Adrenal gland (tissue), 12 donors: Measurements from ENCODE around the gene MGAT2. TPM values are rescaled to one million over a fixed set of nuclear protein-coding genes. Genes with fewer than 3 reads are reported as not detected.
"Not testable (repeated sequence)": the region's sequence is repeated elsewhere in the genome, so short reads cannot be mapped to it uniquely, and the experiment has no call there.

ENCODE experiments used
- DNase-seq, 7 donors: peaks; one replicate each; pipeline ENCODE4 v3.0.0-alpha.2; 2019 to 2020
- H3K27ac ChIP-seq, 5 donors: fragments of 200-600 bp; sonication (generic) in 4 of 5; 1 replicate in 3 of 5; 2 replicates in 2 of 5; pipeline versions ENCODE4 v1.5.1 to v1.8.0; 2016 to 2020; ENCODE audit warnings: mild to moderate bottlenecking in 1 of 5
- H3K27me3 ChIP-seq: fragments of 200-600 bp; 2 replicates; pipeline ENCODE4 v1.8.0; 2021
- H3K36me3 ChIP-seq, 2 donors: fragments of 200-600 bp; replicated peaks in 1 of 2; 1 replicate in 1 of 2; 2 replicates in 1 of 2; pipeline versions ENCODE4 v1.5.1 to v1.8.0; 2018 to 2022
- H3K4me1 ChIP-seq, 2 donors: fragments of 200-600 bp; replicated peaks in 1 of 2; 1 replicate in 1 of 2; 2 replicates in 1 of 2; pipeline versions ENCODE4 v1.5.1 to v1.8.0; 2018 to 2021
- H3K4me3 ChIP-seq, 4 donors: fragments of 200-600 bp; sonication (generic) in 3 of 4; one replicate each; pipeline ENCODE4 v1.5.1; 2016 to 2018
- H3K9me3 ChIP-seq, 3 donors: fragments of 200-600 bp; sonication (generic) in 1 of 3; replicated peaks in 1 of 3; 1 replicate in 2 of 3; 2 replicates in 1 of 3; pipeline versions ENCODE4 v1.5.1 to v1.8.0; 2016 to 2021
- POLR2A ChIP-seq, 2 donors: fragments of 450-650 bp; IDR thresholded peaks; one replicate each; pipeline ENCODE4 v1.6.1; 2017; ENCODE audit warnings: antibody characterized with exemption in 2 of 2, mild to moderate bottlenecking in 2 of 2, moderate library complexity in 1 of 2
- WGBS, 4 donors: extraction: QIAGEN DNeasy Blood & Tissue Kit in 2 of 4; methylation state at CpG; one replicate each; pipeline versions ENCODE4 v1.1.5 to v1.1.7; 2013 to 2017; 5-methylcytosine and 5-hydroxymethylcytosine counted together
- intact Hi-C, 2 donors: fragments of 100-400 bp; cut with DNase I; formaldehyde crosslinking; loops; one replicate each; pipeline versions ENCODE4 v1.14.1 to v1.15.0; 2022 to 2023
- polyA plus RNA-seq, 3 donors: library from polyadenylated mRNA; stranded (reverse); fragments of 200-250 nt in 2 of 3; fragments of 350-450 nt in 1 of 3; fragmentation: Illumina TruSeq in 1 of 3; extraction: RNeasy Lipid Tissue Mini Kit (QIAGEN cat#74804) in 1 of 3; gene quantifications; one replicate each; pipeline ENCODE4 v1.2.3, GENCODE V29; 2013 to 2014
- total RNA-seq, 9 donors: library from RNA; depleted of rRNA in 4 of 9; stranded (reverse); fragments of >200 nt in 4 of 9; fragments of 120-200 nt in 1 of 9; fragmentation: NEBNext Ultra II Directional in 1 of 9; extraction: Animal tissue kit (Norgen Biotek cat#: 25700) in 1 of 9; gene quantifications; one replicate each; pipeline versions ENCODE4 v1.1.0 to v1.2.4, GENCODE V29; 2013 to 2023
- TF ChIP-seq, protein P1 (sequence below), 6 experiments: fragments of 450-650 bp in 4 of 6; fragments of 200-600 bp in 2 of 6; sonication (generic) in 1 of 6; IDR thresholded peaks; 1 replicate in 5 of 6; 2 replicates in 1 of 6; pipeline versions ENCODE4 v1.5.1 to v1.8.0; 2016 to 2021; ENCODE audit warnings: antibody characterized with exemption in 6 of 6, mild to moderate bottlenecking in 2 of 6, moderate library complexity in 1 of 6
- donor health status: healthy with polysubstance abuse.
- donor health status: Bipolar disorder and iron deficiency.
- donor health status: DM: yes; HTN: yes; CAD: no.
- donor health status: DM: no; HTN: no; CAD: no.
- donor health status: DM: no; HTN: no; CAD: no.
- donor health status: DM: yes; HTN: yes; CAD: no.

The MGAT2 gene
- total and polyA plus RNA-seq, 12 donors: 10.3 to 87.8 (median 48.7) TPM

- H3K9me3 ChIP-seq: no peaks in the 10 kb centered on the region
- 87 to 90% (median 89%) methylated on average over 10 to 11 of the region's 11 CpGs for WGBS, 4 donors
- H3K4me3 ChIP-seq: no peak overlapping the region
- no peak for DNase-seq
- intact Hi-C loops: no loop called here
- TF ChIP-seq POLR2A (IDR thresholded peaks at IDR 0.05): no peak
- TF ChIP-seq, protein P1, sequence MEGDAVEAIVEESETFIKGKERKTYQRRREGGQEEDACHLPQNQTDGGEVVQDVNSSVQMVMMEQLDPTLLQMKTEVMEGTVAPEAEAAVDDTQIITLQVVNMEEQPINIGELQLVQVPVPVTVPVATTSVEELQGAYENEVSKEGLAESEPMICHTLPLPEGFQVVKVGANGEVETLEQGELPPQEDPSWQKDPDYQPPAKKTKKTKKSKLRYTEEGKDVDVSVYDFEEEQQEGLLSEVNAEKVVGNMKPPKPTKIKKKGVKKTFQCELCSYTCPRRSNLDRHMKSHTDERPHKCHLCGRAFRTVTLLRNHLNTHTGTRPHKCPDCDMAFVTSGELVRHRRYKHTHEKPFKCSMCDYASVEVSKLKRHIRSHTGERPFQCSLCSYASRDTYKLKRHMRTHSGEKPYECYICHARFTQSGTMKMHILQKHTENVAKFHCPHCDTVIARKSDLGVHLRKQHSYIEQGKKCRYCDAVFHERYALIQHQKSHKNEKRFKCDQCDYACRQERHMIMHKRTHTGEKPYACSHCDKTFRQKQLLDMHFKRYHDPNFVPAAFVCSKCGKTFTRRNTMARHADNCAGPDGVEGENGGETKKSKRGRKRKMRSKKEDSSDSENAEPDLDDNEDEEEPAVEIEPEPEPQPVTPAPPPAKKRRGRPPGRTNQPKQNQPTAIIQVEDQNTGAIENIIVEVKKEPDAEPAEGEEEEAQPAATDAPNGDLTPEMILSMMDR (IDR thresholded peaks at IDR 0.05): no peak
- peaks cover 13 to 32% of the 10 kb centered on the region in 2 donors for H3K4me1 ChIP-seq
- H3K27ac ChIP-seq: no peak overlapping the region
- peaks cover 0 to 22% of the 10 kb centered on the region in 2 donors for H3K36me3 ChIP-seq
- H3K27me3 ChIP-seq: no peaks in the 10 kb centered on the region
These were observed 36.5 kb upstream of the MGAT2 start for GRCh38 chr14:49584058-49584457.

- DNase-seq: peak in 1 of 7 donors; percentile 31
- peaks cover 13 to 32% of the 10 kb centered on the region in 2 donors for H3K4me1 ChIP-seq
- H3K27ac ChIP-seq: peak overlapping the region in 3 of 5 donors; percentile 79 to 91 (median 83)
- H3K36me3 ChIP-seq: peaks cover 0 to 22% of the 10 kb centered on the region in 2 donors
- intact Hi-C loops, H3K27me3 ChIP-seq, H3K9me3 ChIP-seq: not testable (repeated sequence)
- WGBS, 4 donors: 13 to 22% (median 14%) methylated on average over 29 to 32 of the region's 32 CpGs
- H3K4me3 ChIP-seq: peak overlapping the region in 3 of 4 donors; percentile 24 to 95 (median 55)
These were observed 35.5 kb upstream of the MGAT2 start for GRCh38 chr14:49584981-49585640.

- peak; percentile 88 to 96 for TF ChIP-seq POLR2A (IDR thresholded peaks at IDR 0.05)
- TF ChIP-seq, protein P1 (IDR thresholded peaks at IDR 0.05): no peak
- peaks cover 13 to 32% of the 10 kb centered on the region in 2 donors for H3K4me1 ChIP-seq
- peak within 1 kb of the TSS; percentile 79 to 97 (median 83) for H3K27ac ChIP-seq
- peaks cover 0 to 22% of the 10 kb centered on the region in 2 donors for H3K36me3 ChIP-seq
- DNase-seq: peak; percentile 97 to 100 (median 99)
- H3K9me3 ChIP-seq: no peaks in the 10 kb centered on the region
- no peaks in the 10 kb centered on the region for H3K27me3 ChIP-seq
- intact Hi-C loops: no loop called here
- 0 to 1% (median 0%) methylated on average over 10 to 55 of the region's 55 CpGs for WGBS, 4 donors
- H3K4me3 ChIP-seq: peak within 1 kb of the TSS; percentile 24 to 99 (median 75)
These were observed 34.6 kb upstream of the MGAT2 start, which contains the start of gene RPS29 for GRCh38 chr14:49585803-49586672. RPS29 (minus strand) TSS chr14:49586380; CDS start chr14:49586346, 34 bp downstream.

DNA sequence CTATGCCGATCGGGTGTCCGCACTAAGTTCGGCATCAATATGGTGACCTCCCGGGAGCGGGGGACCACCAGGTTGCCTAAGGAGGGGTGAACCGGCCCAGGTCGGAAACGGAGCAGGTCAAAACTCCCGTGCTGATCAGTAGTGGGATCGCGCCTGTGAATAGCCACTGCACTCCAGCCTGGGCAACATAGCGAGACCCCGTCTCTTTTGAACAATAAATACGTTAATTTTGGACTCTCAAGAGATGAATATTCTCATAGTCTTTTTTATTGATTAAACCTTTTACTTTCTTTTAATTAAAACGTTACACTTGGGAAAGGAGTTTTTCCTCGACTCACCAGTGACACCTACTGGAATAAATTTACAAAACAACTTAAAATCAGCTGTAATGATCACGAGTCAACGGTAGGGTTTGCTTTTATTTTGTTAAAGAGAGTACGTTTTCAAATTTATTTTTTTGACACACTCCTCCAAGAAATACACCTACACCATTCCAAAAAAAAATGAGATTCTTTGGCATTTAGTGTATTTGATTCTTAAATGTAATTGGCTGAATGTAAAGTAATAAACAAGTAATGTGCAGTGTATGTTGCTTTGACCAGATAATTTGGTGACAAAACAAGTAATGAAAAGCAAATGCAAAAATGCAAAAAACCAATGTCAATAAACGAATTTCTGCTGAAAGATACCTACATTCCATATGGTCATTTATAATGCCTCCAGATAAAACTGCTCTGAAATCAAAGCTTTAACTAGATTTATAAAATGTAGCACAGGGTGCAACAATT lies 33.7 kb upstream of the MGAT2 start:
- peaks cover 0 to 22% of the 10 kb centered on the region in 2 donors for H3K36me3 ChIP-seq
- TF ChIP-seq, protein P1 (IDR thresholded peaks at IDR 0.05): peak; percentile 73 to 99 (median 88)
- TF ChIP-seq POLR2A (IDR thresholded peaks at IDR 0.05): no peak
- H3K27me3 ChIP-seq: no peaks in the 10 kb centered on the region
- WGBS, 4 donors: 1 to 3% (median 2%) methylated on average over 9 to 12 of the region's 21 CpGs
- H3K4me3 ChIP-seq: peak overlapping the region in 2 of 4 donors; percentile 9 to 95
- intact Hi-C loops: no loop called here
- H3K9me3 ChIP-seq: no peaks in the 10 kb centered on the region
- peaks cover 13 to 32% of the 10 kb centered on the region in 2 donors for H3K4me1 ChIP-seq
- peak overlapping the region; percentile 56 to 97 (median 83) for H3K27ac ChIP-seq
- peak in 2 of 7 donors; percentile 33 to 50 for DNase-seq
